ENCODE data around the gene PTPRG.
A peak's percentile ranks its signal among the peaks of the same experiment; 100 is the strongest.

The PTPRG gene

DNA sequence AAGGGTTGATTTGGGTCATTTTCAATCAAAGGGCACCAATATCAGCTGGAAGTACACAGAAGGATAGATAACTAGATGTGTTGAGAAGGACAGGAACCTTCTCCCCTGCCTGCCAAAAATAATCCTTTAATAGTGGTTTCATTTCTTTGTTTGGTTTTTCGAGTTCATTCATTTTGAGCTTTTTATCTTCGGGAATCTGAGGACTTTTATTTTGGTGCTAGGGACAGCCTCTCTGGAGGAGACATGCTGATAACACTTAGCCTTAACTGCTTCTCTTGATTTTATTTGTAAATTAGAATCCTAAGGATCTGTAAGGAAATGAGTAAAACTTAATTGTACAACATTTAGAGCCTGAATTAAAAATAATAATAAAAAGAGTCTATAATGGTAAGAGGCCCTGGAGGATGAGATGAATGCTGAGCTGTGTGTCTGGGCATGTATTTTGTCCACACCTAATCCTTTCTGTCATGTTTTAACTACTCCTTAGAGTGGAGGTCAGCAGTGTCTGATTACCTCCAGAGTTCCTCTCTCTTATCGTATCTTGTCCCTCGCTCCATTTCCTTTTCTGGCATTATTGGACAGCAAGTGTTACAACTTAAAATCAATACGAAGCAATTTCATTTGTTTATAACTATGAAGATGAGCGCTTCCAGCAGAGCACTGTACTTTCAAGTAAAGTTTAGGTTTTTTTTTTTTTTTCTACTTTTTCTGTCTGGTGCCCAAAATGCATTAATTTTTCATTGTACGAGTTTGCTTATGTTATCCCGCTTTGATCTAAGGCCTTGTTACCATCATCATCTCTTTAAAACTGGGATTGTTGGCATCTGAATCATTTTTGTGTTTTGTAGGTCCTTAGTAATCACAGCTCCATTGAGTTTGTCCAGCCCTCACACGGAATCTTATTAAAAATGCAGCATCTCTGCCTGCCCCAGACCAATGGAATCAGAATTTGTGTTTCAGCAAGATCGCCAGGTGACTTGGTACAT, 22.8 kb downstream of the PTPRG start:
- no peak for DNase-seq (ENCODE audit: low read depth, low spot score)

DNA sequence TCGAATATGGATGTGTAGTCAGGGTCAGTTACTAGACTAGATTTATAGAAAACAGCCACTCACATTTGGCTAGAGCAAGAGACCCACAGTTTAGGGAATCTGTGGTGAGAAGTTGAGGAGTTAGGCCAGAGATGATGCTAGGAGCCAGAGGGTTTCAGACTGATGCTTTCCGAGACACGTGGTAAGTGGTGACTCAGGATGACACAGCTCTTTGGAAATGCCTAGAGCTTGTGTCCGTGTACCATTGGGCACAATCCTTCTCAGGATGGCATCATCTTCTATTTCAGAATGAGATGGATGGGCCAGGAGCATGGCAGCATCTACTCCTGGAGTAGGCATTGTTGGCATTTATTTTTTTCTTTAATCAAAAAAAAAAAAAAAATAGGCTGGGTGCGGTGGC, 28.5 kb downstream of the PTPRG start:
- DNase-seq (ENCODE audit: low read depth, low spot score), result no peak

DNA sequence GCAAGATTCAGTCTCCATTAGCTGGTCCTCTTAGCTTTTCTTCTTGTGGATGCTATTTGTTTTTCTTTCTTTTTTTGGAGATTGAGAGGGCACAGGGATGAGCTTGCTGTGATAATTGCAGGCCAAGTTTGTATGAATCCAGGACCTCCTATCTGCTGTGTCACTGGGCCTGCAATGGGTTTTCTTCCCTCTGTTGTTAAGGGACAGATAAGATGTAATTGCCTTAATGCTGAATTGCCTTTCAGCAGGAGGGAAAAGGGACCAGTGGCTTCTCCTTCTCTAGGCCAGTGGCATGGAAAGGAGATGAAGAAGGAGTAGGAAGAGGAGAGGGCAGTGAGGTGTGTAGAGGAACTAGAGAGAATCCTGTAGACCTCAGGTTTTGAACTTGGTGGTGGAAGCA, 29.9 kb downstream of the PTPRG start:
- no peak for DNase-seq (ENCODE audit: low read depth, low spot score)

DNA sequence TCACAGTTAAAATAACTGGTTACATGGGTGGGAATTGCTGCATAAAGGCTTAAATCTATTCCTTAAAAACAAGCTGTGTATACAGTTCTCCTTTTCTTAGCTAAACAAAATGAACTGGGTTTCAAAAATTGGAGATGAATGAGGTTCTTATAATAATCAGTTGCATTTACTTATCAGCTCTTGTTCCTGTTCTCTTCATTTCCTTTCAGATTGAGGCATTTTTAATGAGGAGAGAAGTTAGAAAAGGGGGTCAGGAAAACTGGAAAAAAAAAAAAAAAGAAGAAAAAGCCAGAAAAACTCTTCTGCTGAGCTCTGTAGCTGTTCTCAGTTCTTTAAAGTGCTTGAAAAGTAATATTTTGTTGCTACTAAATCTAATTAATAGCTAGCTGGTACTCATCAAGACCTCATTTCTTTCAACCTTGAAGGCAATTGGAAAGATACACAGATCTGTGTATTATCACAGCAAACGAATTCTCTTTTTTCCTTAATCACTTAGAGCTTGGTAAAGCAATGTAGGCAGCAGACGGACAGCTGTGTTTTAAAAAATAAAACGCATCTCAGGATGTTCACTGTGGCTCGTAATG, 32.2 kb downstream of the PTPRG start:
- DNase-seq (ENCODE audit: low read depth, low spot score), result no peak

DNA sequence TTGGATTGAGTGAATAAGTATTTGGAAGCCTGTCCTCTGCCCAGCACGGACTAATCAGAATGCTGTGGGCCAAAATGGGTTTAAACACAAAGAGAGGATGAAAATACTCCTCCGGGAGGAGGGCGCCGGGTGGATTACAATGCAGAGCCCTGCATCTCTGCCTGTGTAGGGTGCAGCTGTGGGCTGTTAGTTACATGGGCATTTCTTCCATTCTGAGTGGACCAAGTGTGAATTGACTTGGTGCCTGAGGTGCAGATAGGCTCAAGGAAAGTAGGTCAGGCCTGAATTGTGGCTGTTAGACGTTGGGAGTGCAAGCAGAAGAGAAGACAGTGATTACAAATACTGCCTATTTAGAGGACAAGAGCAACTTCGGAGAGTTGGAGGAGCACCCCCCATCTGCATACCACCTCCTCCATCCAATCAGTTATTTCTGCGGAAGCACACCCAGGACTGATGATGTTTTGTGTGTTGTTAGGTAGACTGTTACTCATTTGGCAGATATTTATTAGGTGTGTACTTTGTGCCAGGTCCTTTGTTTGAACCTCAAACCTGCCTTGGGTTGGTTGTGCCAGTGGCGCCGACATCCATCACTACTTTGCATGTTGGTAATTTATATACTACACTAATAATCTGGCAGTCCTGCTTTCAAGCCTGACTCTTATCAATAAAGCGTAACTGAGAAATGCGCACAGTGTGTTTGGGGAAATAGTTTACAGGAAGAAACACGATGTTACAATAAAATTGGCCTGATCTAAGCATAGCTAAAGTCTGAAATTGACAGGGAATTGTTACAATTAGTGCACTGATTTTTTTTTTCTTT, 33.0 kb downstream of the PTPRG start:
- no peak for DNase-seq (ENCODE audit: low read depth, low spot score)

DNA sequence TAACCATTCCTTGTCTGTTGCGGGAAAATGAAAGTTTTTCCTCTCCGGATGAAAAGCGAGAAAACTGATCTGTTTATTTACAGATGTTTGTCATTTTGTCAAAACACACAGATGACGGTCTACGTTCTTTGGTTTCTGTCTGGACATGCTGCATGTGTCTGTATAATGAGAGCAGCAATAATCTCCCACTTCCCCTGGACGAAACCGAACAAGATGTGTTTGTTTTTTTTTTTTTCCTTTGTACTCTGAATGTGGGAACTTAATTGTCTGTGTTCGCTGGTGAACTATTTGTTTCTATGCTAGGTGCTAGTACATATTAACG, 33.6 kb downstream of the PTPRG start:
- no peak for DNase-seq (ENCODE audit: low read depth, low spot score)

DNA sequence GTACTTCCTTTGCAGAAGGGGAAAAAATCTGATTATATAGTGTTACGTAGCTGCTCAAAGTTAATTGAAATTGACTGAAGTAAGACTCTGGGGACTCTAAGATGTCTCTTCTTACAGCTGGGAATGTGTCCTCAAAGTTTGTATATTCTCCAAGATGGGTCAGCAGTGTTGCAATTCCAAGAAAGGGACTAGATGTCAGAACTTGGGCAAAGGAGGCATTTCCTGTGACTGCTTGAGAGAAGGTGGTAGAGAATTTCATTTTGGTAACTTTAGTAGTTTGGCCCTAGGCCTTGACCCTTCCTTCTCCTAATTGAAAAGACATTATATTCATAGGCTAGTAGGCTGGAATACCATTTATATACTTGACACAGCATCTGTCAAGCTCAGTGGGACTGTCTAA, 33.9 kb downstream of the PTPRG start:
- no peak for DNase-seq (ENCODE audit: low read depth, low spot score)

DNA sequence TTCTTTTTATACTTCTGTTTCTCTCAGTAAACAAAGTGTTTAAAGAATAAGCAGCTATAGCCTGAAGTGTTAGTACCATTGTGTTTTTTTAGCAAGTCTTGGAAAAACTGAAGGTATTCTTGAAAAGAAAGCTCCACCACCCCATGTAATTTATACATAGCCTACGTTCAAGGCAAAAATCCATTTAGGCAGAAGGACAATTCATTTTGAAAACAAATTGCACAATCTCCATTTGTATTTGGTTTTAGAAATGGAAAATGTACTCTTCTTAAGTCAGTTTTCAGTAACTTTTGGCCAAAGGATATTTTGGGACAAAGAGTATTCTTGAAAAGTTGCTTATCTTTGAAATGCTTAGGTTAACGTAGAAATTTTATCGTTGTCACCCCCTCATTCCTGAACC, 34.5 kb downstream of the PTPRG start:
- DNase-seq (ENCODE audit: low read depth, low spot score), result no peak

DNA sequence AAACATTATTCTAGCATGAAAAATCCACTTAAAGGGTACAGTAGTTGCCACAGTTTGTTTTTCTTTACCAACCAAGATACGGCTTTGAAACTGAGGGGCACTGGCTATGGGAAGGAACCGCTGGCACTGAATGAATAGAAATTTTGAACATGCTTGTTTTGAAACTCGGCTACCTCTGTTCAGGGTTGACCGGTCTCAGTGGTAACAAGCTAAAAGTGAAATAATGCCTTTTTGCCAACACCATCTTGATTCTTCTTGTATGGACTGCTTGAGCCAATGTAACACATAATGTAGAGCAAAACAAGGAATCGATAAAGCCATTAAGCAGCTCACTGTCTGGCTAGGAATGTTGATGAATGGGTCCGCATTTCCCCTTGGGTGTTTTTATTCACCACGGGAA, 36.5 kb downstream of the PTPRG start:
- no peak for DNase-seq (ENCODE audit: low read depth, low spot score)

DNA sequence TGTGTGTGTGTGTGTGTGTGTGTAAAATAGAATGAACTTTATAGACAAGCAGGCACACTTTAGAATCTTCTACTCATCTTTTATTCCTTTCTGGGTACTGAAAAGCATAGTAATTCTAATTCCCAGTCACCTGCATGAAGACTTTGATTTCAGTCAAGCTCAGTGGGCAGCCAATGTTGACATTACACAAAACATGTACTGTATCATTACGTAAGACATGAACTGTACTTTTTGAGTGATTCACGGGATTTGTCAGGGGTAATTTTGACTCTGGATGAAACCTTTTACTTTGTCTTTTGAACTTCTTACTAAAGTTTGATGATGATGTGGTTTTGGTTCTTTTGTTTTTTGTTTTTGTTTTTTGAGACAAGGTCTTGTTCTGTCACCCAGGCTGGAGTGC, 38.8 kb downstream of the PTPRG start:
- no peak for DNase-seq (ENCODE audit: low read depth, low spot score)

DNA sequence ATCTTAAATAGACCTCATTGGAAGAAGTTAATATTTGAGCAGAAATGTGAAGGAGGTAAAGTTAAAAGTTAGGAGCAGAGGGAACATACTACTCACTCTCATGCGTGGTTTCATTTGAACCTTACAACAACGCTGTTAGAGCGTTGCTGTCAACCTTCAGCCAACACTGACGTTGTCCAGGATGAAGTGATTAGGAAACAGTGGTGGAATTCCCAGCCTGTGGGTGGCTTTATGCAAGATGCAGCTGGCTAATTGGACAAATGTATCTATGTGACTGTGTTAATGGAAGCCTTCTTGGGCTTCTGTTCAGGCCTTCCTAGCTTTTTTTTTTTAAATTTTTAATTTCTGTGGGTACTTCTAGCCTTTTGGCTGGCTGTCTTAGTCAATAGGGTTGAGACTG, 40.5 kb downstream of the PTPRG start:
- peak; percentile 32 for DNase-seq (ENCODE audit: low read depth, low spot score)

DNA sequence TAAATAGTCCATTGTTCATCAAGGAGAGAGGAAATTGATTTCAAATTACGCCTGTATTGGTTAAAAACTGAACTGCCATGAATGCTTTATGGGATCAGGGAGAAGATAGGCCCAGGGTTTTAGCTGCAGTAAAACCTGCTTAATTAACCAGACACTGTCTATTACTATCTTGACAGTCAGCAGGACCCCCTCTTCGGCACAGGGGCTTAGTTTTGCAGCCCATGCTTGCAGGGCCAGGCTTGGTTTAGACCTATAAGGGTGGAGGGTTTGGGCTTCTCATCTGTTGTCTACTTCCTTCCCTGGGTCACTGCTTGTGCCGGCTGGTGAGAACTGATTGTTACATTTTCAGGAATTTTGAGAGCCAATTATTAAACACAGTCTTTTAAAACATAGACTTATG, 41.1 kb downstream of the PTPRG start:
- DNase-seq (ENCODE audit: low read depth, low spot score), result peak; percentile 51

DNA sequence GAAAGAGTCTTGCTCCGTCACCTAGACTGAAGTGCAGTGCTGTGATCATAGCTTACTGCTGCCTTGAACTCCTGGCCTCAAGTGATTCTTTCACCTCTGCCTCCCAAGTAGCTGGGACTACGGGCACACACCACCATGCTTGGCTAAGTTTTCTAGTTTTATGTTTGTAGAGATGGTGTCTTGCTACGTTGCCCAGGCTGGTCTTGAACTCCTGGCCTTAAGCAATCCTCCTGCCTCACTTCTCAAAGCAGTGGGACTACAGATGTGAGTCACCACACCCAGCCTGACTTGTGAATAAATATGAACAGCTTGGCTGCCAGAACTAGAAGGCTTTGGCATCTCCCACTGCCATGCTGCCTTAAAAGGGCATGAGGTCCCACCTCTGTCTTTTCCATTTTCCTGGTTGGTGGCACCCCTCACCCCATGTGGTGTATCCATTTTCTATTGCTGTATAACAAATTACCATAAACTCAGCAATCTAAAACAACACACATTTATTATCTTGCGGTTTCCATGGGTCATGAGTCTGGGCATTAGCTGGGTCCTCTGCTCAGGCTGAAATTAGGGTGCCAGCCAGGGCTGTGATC, 44.3 kb downstream of the PTPRG start:
- no peak for DNase-seq (ENCODE audit: low read depth, low spot score)

DNA sequence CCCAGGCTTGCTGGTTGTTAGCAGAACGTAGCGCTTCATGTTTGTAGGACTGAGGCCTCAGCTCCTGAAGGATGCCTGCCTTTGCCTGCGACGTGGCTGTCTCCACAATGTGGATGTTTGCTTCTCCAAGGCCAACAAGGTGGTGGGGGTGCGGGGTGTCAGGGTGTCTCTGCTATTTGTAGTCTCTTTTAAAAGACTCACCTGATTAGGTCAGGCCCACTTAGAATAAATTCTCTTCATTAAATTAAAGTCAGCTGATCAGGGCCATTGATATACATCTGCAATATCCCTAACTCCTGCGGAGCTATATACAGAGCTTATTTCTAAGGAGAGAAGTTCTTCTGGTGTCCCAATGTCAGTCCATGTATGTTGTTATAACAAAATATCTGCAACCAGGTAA, 44.8 kb downstream of the PTPRG start:
- DNase-seq (ENCODE audit: low read depth, low spot score), result no peak

DNA sequence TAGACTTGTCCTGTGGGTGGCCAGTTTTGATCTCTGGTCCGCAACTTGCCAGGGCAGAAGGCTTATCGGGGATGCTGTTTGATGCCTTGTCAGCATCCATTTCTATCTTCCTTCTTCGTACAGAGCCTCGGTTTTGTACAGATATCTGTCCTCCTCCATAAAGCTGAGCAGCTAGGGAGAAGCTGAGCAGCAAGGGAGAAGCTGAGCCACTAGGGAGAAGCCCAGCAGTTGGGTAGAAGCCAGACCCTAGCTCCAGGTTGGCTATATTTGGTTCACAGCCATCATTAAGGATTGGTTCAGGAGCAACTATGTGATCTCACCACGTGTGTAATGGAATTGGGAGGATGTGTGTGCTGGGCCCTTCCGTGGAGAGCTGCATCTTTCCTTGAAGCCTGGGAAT, 46.7 kb downstream of the PTPRG start:
- no peak for DNase-seq (ENCODE audit: low read depth, low spot score)

DNA sequence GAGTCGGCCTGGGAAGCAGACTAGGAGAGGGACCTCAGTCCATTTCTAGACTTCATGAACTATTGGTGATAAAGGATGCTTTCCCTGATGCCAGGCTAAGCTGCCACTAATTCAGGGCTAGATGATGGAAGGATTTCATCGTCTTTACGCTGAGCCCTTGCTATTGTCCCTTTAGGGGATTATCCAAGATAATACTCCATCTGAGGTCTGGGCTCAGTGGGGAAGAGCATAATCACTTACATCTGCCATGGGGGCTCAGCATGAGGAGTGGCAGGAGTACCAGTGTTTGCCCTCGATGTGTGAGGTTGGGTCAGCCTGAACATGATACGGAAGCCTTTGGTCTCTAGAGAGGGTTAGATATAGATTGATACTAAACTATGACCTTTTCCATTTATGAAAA, 47.3 kb downstream of the PTPRG start:
- DNase-seq (ENCODE audit: low read depth, low spot score), result no peak

DNA sequence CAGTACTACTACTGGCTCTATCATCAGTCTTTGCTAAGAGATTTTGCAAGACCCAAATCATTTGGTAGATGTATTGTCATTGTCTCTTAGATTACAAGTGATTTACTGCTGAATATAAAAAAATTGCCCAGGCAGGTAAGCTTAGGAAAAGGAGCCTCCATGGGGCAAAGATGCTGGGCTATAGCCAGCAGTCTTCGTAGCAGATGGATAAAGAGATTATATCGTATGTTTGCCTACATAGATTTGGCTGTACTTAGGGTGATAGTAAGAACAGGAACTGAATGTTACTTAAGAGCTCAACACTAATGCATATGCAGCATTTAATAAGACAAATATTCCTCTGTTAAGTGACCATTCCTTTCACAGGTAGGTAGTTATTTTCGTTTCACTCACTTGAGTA, 48.9 kb downstream of the PTPRG start:
- no peak for DNase-seq (ENCODE audit: low read depth, low spot score)

DNA sequence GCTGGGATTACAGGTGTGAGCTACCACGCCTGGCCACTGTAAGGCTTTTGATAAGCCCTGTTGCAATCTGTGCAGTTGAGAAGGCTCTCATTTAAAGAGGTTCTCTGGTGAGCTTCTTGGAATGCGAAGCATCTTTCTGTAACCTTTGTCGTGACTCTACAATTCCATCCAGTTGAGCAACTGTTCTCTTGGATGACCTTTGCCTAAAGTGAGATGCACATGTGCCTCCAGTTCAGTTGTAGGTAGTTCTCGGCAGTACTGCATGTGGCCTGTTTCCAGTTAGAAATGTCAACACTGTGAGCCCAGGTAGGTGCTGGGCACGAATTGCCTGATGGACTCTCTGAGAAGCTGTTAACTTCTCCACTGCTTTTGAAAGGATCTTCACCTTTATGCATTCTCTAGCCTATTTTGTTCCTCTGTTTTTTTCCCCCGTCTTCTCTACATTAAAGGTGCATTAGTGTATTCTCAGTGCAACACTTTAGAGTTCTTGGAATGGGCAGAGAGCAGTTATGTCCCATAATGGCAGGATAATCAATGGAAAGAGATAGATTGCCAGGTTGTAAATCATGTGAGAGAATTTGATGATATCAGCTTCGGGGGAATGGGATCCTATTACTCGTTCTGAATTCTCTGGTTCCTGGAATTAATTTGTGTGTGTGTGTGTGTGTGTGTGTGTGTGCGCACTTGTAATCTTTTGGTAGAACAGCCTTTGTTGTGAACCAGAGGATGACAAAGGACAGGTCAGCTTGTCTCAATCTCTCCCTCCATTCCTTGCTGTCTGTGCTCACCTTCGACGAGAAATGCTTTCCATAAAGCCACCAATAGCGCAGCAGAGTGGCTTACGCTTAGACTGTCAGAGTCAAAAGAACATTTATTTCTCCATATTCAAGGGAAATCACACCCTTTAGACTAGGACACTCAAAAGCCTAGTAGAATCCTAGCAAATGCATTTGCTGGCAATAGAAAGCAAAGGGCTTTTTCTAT, 51.1 kb downstream of the PTPRG start:
- DNase-seq (ENCODE audit: low read depth, low spot score), result peak; percentile 42

DNA sequence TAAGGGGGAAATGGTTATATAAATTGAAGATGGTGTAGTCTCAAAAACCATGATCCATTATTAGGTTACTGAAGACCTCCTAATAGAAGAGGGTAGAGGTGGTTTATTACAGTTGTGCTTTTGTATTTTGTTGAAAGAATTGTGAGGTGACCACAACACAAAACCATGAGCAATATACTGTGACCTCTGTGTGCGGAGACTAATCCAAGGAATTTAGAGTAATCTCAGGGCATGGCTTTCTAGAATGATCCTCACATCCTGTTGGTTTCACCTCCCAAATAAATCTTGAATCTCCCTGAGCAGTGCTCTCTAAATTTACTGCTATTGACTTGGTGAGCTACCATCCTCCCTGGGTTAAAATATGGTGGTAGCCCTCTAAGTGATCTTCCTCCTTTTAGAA, 52.3 kb downstream of the PTPRG start:
- DNase-seq (ENCODE audit: low read depth, low spot score), result no peak

DNA sequence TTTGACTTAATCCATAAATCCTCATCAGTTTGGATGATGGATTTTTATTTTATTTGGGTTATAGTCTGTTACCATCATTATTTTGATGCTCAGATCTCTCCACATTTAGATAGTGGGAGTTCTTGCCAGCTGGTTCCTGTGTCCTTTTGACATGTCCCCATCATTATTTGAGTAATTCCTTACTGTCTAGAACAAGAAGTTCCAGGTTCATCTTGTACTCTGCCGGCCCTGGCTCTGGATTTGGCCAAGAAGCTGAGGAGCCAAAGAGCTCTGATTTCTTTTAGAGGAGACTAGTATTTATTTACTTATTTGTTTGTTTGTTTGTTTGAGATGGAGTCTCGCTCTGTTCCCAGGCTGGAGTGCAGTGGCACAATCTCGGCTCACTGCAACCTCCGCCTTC, 54.3 kb downstream of the PTPRG start:
- no peak for DNase-seq (ENCODE audit: low read depth, low spot score)

DNA sequence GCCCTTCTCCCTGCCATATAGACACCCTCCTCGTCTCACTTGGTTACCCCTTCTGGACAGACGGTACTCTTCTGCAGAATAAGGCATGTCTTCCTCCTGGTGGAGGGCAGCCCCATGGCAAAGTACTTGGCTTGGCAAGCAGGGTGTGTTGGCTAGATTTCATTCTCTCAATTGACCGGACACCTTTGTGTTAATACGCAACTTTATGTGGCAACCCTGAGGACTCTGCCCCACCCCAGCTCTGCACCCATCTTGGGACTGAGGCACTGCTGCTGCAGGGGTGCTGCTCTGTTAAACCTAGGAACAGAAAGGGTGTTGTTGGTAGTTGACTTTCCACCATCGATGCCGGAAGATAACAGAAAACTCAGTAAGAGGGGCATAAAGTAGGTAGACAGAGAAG, 55.2 kb downstream of the PTPRG start:
- no peak for DNase-seq (ENCODE audit: low read depth, low spot score)

Data from ELF-1 (cell line).